Subcutaneous abdominal adipose tissue (tissue), 5 donors: ENCODE measurements around the gene CHKA.
A peak's percentile ranks its signal among the peaks of the same experiment; 100 is the strongest.

Source experiments
- H3K27ac ChIP-seq: one replicate; pipeline ENCODE4 v1.7.0; 2013; ENCODE audit warnings: low read depth, mild to moderate bottlenecking, inconsistent platforms, low read length, moderate library complexity
- H3K27me3 ChIP-seq, 5 donors: one replicate each; pipeline ENCODE4 v1.7.0; 2013; ENCODE audit warnings: low read length in 5 of 5, inconsistent platforms in 1 of 5; ENCODE audit not compliant: control insufficient read depth in 5 of 5, insufficient read depth in 4 of 5
- H3K36me3 ChIP-seq, 5 donors: one replicate each; pipeline ENCODE4 v1.7.0; 2013; ENCODE audit warnings: low read length in 5 of 5; ENCODE audit not compliant: control insufficient read depth in 5 of 5, insufficient read depth in 5 of 5
- H3K4me1 ChIP-seq, 5 donors: one replicate each; pipeline ENCODE4 v1.7.0; 2013; ENCODE audit warnings: low read length in 5 of 5, mild to moderate bottlenecking in 3 of 5, moderate library complexity in 1 of 5; ENCODE audit not compliant: control insufficient read depth in 5 of 5, insufficient read depth in 5 of 5
- H3K4me3 ChIP-seq, 5 donors: one replicate each; pipeline ENCODE4 v1.7.0; 2013; ENCODE audit warnings: low read length in 5 of 5, low read depth in 1 of 5
- H3K9ac ChIP-seq, 5 donors: one replicate each; pipeline ENCODE4 v1.7.0; 2013; ENCODE audit warnings: low read length in 5 of 5, mild to moderate bottlenecking in 4 of 5, moderate library complexity in 3 of 5
- H3K9me3 ChIP-seq, 5 donors: one replicate each; pipeline ENCODE4 v1.7.0; 2013; ENCODE audit warnings: low read length in 5 of 5; ENCODE audit not compliant: control insufficient read depth in 5 of 5
- donor health status: healthy.
- donor health status: healthy.
- donor health status: healthy.
- donor health status: healthy.
- donor health status: healthy.

Gene CHKA

DNA sequence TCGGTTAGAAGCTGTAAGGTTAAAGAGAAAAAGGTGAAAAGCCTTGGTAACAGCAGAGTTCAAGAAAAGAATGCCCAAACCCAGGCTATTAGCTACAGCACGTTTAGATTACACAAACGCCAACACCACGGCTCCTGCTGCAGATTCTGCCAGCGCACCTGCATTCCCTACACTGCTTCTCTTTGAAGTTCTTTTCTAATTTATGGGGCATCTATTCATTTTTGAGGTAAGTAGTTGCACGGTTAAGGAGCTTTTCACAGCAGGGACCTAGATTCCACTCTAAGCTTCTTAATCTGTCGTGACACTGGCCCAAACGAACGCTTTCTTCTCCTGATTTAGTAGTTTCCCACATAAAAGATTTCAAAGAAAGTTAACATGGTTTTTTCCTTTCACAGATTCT is 38.0 kb upstream of the CHKA start:
- no peaks in the 10 kb centered on the region for H3K27me3 ChIP-seq
- H3K36me3 ChIP-seq = peaks cover 9 to 48% (median 33%) of the 10 kb centered on the region in 5 donors
- peaks cover 0 to 3% (median 0%) of the 10 kb centered on the region in 5 donors for H3K4me1 ChIP-seq
- H3K27ac ChIP-seq = no peak overlapping the region
- H3K4me3 ChIP-seq = no peak overlapping the region
- H3K9ac ChIP-seq = no peak overlapping the region
- no peaks in the 10 kb centered on the region for H3K9me3 ChIP-seq

GRCh38 chr11:68158580-68158979 is 37.4 kb upstream of the CHKA start:
- H3K36me3 ChIP-seq = peaks cover 9 to 42% (median 27%) of the 10 kb centered on the region in 5 donors
- no peaks in the 10 kb centered on the region for H3K9me3 ChIP-seq
- no peak overlapping the region for H3K27ac ChIP-seq
- peaks cover 0 to 3% (median 0%) of the 10 kb centered on the region in 5 donors for H3K4me1 ChIP-seq
- no peak overlapping the region for H3K9ac ChIP-seq
- H3K27me3 ChIP-seq = no peaks in the 10 kb centered on the region
- no peak overlapping the region for H3K4me3 ChIP-seq

DNA sequence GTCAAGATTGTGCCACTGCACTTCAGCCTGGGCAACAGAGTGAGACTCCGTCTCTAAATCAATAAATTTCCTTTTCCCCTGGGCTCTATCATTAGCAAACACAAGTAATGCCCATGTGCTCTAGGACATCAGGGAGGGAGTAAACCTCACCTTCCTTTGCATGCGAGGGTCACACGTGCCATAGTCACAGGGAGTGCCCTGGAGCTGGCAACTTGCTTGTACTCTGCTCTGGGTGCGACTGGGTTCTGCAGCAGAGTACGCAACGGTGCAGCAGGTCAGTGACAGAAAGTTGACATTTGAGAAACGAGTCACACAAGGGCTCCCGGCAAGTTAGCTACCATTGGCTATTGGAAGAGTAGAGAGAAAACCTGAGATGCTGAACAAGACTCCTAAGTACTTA is 32.6 kb upstream of the CHKA start:
- H3K27ac ChIP-seq = no peak overlapping the region
- H3K9me3 ChIP-seq = no peaks in the 10 kb centered on the region
- no peaks in the 10 kb centered on the region for H3K27me3 ChIP-seq
- peaks cover 9 to 24% (median 10%) of the 10 kb centered on the region in 5 donors for H3K36me3 ChIP-seq
- H3K9ac ChIP-seq = no peak overlapping the region
- no peak overlapping the region for H3K4me3 ChIP-seq
- peaks cover 0 to 18% (median 5%) of the 10 kb centered on the region in 5 donors for H3K4me1 ChIP-seq

GRCh38 chr11:68150037-68150436 is 28.8 kb upstream of the CHKA start:
- no peak overlapping the region for H3K9ac ChIP-seq
- no peak overlapping the region for H3K4me3 ChIP-seq

DNA sequence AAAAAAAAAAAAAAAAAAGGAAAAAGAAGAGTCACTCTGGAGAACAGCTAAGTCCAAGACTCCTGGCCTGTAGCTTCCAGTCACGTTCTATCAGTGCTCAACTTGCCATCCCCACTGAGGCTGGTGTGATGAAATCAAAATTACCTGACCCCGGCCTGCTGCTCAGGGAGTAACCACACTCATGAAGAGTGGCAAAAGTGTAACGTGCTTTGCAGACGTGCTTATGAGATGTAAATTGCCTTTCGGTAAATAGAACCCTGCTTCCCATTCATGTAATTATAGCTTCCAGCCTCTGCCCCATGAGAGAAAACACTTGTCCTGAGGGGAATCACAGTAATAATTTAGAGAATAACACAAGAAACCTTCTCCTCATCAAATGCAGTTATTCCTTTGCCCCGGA is 28.2 kb upstream of the CHKA start:
- Histone ChIP-seq H3K27me3 (no peaks in the 10 kb centered on the region), H3K36me3 (no peaks in the 10 kb centered on the region), H3K9ac (no peak overlapping the region), H3K4me3 (no peak overlapping the region), H3K9me3 (no peaks in the 10 kb centered on the region), H3K27ac (no peak overlapping the region), H3K4me1 (peaks cover 5 to 37% (median 25%) of the 10 kb centered on the region in 5 donors)

More at GRCh38 chr11:68150037-68150436, 28.8 kb upstream of the CHKA start:
- H3K9me3 ChIP-seq = no peaks in the 10 kb centered on the region
- no peak overlapping the region for H3K27ac ChIP-seq
- H3K36me3 ChIP-seq = peaks cover 0 to 1% (median 0%) of the 10 kb centered on the region in 5 donors
- H3K27me3 ChIP-seq = no peaks in the 10 kb centered on the region
- peaks cover 5 to 37% (median 25%) of the 10 kb centered on the region in 5 donors for H3K4me1 ChIP-seq

GRCh38 chr11:68148879-68149278 is 27.7 kb upstream of the CHKA start:
- no peak overlapping the region for H3K9ac ChIP-seq
- no peaks in the 10 kb centered on the region for H3K36me3 ChIP-seq
- no peak overlapping the region for H3K4me3 ChIP-seq
- H3K4me1 ChIP-seq = peaks cover 5 to 37% (median 25%) of the 10 kb centered on the region in 5 donors
- H3K27me3 ChIP-seq = no peaks in the 10 kb centered on the region
- H3K27ac ChIP-seq = no peak overlapping the region
- H3K9me3 ChIP-seq = no peaks in the 10 kb centered on the region

DNA sequence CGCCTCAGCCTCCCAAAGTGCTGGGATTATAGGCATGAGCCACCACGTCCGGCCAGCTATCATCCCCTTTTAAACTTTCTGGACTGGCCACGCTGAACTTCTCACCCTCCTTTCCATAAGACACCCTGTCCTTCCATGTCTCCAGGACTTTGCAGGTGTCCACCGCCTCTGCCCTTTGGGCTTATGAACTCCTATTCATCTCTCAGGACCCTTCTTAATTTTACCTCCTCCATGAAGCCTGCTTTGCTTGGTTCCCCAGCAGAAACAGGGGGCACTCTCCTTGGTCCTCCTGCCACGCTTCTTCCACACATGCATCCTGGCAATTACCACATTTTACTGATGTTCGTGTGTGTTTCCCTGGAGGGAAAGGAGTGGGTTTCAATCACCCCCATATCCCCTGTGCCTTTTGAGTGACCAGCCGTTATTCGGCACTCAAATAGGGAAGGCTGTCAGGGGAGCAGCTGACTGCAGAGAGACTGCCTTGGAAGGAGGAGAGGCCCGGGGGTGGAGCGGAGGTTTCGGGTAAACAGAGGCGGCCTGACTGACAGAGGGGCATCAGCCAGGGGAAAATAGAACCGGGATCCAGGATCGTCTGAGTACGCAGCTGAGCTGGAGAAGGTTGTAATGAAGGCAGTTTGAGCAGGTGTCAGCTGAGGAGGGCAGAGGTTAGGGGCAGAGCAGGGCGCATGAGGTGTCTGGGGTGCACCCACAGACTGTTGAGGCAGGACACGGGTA is 27.1 kb upstream of the CHKA start:
- no peak overlapping the region for H3K9ac ChIP-seq
- H3K4me3 ChIP-seq = no peak overlapping the region
- H3K4me1 ChIP-seq = peaks cover 5 to 36% (median 25%) of the 10 kb centered on the region in 5 donors
- no peaks in the 10 kb centered on the region for H3K27me3 ChIP-seq
- H3K27ac ChIP-seq = no peak overlapping the region
- H3K9me3 ChIP-seq = no peaks in the 10 kb centered on the region
- H3K36me3 ChIP-seq = no peaks in the 10 kb centered on the region

DNA sequence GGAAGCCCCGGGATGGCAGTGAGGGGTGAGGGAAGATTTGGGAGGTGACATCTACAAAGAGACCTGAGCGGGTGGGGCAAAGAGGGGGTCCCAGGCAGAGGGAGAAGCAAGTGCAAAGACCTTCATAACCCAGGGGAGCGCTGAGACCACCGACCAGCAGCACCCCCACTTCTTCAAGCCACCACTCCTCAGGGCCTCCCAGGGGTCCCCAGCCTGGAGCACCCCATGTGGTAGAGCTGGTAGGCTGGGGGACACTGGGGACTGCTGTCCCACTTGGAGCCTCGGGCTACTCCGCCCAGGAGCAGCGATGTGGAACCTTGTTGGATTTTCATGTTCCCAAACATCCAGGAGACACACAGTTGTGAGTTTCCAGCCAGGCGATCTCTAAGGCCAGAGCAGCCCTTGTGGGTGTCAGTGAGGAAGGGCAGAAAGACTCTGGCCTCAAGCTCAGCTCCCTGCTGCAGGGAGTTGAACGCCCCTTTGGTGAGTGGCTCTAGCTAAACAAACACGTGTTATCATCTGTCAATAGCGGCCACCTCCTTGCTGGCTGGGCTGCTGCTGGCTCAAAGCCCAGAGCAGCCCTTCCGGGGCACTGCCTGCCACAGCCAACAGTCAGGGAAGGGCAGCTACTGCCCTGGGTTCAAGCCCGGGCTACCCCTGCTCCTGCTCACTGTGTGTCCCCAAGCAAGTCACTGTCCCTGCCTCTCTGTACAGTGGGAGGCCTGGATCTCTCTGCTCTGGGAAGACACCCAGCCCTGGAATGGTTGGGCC is 25.7 kb upstream of the CHKA start:
- no peak overlapping the region for H3K4me3 ChIP-seq
- H3K4me1 ChIP-seq = peaks cover 5 to 29% (median 26%) of the 10 kb centered on the region in 5 donors
- H3K36me3 ChIP-seq = no peaks in the 10 kb centered on the region
- no peak overlapping the region for H3K27ac ChIP-seq
- peak overlapping the region in 2 of 5 donors; percentile 23 to 28 for H3K9ac ChIP-seq
- no peaks in the 10 kb centered on the region for H3K9me3 ChIP-seq
- no peaks in the 10 kb centered on the region for H3K27me3 ChIP-seq

DNA sequence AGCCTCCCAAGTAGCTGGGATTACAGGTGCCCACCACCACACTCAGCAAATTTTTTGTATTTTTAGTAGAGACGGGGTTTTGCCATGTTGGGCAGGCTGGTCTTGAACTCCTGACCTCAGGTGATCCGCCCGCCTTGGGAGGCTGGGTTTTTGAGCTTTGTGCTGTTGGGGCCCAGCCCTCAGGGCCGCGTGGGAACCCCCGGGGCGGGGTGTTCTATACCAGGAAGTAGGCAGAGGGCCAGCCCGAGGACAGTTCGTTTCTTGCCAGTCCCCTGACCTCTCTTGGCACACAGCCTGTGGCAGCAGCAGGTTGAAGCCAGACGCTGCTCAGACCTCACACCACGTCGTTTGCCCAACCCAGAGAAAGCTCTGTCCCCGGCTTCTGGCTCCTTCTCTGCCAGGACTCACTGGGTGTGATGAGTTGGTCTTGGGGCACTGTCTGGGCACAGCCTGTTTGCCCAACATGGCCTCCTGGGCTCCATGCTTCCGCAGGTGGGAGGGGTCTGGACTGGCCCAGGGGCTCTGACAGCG is 24.9 kb upstream of the CHKA start:
- Histone ChIP-seq H3K4me3 (no peak overlapping the region), H3K36me3 (no peaks in the 10 kb centered on the region), H3K27me3 (no peaks in the 10 kb centered on the region), H3K4me1 (peaks cover 5 to 34% (median 28%) of the 10 kb centered on the region in 5 donors), H3K27ac (no peak overlapping the region), H3K9ac (peak overlapping the region in 1 of 5 donors; percentile 13), H3K9me3 (no peaks in the 10 kb centered on the region)
